NCI-H2171 (cell line): Measurements from ENCODE around the gene CASP8AP2.
"Not testable (repeated sequence)": the region's sequence is repeated elsewhere in the genome, so short reads cannot be mapped to it uniquely, and the experiment has no call there.

Experiments
- DNase-seq: peaks from one replicate; lab custom pipeline; 2025; lab: John Stamatoyannopoulos, UW

CASP8AP2 gene

DNA sequence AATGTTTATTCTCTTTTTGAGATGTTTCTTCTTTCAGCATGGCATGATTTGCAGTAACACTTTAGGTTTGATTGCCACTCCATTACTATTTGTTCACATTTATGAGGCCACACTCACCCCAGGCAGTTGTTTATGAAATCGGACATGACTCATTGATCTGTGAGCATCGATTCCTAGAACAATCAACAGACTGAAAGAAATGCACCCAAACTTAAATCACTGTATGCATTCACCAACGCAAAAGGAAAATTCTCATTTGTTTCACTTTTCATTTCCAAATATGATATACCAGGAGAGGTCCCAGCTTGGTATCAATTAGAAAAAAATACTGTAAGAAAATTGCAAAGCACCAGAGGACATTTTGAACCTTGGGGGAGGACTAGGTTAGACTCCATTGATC is 59.2 kb downstream of the CASP8AP2 start:
- no peak for DNase-seq

DNA sequence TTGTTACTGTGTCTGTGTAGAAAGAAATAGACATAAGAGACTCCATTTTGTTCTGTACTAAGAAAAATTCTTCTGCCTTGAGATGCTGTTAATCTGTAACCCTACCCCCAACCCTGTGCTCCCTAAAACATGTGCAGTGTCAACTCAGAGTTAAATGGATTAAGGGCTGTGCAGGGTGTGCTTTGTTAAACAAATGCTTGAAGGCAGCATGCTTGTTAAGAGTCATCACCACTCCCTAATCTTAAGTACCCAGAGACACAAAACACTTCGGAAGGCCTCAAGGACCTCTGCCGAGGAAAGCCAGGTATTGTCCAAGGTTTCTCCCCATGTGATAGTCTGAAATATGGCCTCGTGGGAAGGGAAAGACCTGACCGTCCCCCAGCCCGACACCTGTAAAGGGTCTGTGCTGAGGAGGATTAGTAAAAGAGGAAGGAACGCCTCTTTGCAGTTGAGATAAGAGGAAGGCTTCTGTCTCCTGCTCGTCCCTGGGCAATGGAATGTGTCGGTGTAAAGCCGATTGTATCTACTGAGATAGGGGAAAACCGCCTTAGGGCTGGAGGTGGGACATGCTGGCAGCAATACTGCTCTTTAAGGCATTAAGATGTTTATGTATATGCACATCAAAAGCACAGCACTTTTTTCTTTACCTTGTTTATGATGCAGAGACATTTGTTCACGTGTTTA is 61.3 kb downstream of the CASP8AP2 start:
- not testable (repeated sequence) for DNase-seq

- DNase-seq: not testable (repeated sequence)
Measured at GRCh38 chr6:89892577-89892976, 62.9 kb downstream of the CASP8AP2 start.

DNA sequence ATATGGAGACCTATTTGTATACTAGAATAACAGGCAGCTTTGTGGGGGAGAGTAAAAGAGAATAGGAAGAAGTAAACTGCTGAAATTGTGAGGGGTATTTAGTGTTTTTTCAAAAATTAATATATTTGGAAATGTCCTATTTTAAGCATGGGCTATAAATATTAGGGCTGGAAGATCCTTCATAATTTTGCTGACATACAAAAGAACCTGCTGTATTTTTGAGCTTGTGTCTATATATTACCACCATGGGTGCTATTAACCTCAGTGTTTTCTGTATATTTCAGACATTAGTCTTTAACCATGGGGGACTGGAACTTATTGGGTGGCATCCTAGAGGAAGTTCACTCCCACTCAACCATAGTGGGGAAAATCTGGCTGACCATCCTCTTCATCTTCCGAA is 64.5 kb downstream of the CASP8AP2 start, which contains the start of gene GJA10:
GJA10 (plus strand) TSS at position 301 of the 400 bp plus-strand sequence; CDS start at position 301, 0 bp downstream.
- no peak for DNase-seq

DNA sequence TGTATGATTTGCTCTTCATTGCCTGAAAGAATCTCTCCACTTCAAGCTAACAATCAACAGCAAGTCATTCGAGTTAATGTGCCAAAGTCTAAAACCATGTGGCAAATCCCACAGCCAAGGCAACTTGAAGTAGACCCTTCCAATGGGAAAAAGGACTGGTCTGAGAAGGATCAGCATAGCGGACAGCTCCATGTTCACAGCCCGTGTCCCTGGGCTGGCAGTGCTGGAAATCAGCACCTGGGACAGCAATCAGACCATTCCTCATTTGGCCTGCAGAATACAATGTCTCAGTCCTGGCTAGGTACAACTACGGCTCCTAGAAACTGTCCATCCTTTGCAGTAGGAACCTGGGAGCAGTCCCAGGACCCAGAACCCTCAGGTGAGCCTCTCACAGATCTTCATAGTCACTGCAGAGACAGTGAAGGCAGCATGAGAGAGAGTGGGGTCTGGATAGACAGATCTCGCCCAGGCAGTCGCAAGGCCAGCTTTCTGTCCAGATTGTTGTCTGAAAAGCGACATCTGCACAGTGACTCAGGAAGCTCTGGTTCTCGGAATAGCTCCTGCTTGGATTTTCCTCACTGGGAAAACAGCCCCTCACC is 65.7 kb downstream of the CASP8AP2 start:
- DNase-seq: no peak

GRCh38 chr6:89910001-89910901 is 80.6 kb downstream of the CASP8AP2 start:
- not testable (repeated sequence) for DNase-seq

DNA sequence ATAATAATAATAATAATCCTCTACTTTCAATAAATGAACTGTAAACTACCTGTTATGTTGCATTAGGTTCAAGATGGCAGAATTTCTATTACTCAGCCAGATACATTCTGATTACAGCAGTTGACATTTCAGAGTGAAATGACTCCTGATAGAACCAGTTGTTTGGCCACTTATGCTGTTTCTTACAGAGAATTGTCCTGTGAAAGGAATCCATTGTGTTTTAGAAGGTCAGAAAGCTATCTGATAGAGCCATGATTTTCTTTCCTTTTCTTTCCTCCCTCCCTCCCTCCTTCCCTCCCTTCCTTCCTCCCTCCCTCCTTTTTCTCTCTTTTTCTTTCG is 81.2 kb downstream of the CASP8AP2 start:
- DNase-seq: no peak

DNA sequence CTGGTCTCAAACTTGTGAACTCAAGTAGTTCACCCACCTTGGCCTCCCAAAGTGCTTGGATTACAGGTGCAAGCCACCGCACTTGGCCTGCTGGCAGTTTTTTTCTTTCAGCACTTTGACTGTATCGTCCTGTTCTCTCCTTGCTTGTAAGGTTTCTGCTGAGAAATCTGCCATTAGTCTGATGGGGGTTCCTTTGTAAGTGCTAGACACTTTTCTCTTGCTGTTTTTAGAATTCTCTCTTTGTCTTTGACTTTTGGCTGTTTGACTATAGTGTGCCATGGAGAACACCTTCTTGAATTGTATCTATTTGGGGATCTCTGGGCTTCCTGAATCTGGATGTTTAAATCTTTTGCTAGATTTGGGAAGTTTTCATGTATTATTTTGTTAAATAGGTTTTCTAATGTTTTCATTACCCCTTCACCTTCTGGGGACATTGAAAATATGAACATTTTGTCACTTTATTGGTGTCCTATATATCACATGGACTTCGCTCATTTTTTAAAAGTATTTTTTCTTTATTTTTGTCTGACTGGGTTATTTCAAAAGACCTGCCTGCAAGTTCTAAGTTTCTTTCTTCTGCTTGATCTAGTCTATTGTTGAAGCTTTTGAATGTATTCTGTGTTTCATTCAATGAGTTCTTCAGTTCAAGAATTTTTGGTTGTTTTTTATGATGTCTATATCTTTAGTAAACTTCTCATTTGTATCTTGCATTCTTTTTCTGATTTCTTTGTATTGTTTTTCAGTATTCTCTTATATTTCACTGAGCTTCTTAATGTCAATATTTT is 86.6 kb downstream of the CASP8AP2 start:
- no peak for DNase-seq

DNA sequence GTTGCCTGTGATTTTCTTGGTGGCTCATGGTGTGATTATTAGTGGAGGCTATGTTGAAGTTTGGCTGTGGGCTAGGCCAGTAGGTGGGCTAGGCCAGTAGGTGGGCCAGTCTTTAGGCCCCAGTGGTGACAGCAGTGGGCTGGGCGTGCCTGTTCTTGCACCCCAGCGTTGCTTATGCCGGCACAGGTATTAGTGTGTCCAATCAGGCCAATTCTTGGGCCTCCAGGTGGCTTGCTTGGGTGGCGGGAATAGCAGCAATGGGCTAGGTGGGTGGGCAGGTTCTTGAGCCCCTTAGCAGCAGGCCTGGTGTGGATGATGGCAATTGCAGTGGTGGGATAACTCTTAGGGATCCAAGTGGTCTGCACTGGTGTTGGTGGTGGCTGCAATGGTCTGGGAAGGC is 87.5 kb downstream of the CASP8AP2 start:
- DNase-seq: no peak

GRCh38 chr6:89917801-89918366 is 88.2 kb downstream of the CASP8AP2 start:
- no peak for DNase-seq
